Measurements from ENCODE around the gene SLC11A2. TPM values are rescaled to one million over a fixed set of nuclear protein-coding genes. Genes with fewer than 3 reads are reported as not detected.

The SLC11A2 gene
- total RNA-seq, 1 experiment from 2014 or later: 33.9 TPM

GRCh38 chr12:50985322-50985721 is 40.9 kb downstream of the SLC11A2 start:
- ChIA-PET POLR2A (ENCODE audit: low non-redundant PET) (no interaction called here), CTCF (interaction anchor here (1.2 kb wide), 1 partner anchor 160 kb away, joined by 7 read pairs; no protein-coding TSS in a partner anchor)
- no peak for DNase-seq (ENCODE audit: low spot score)
- Histone ChIP-seq H3K9me3 (ENCODE audit: low read depth, low read length, poor library complexity, severe bottlenecking) (no peaks in the 10 kb centered on the region), H3K4me3 (ENCODE audit: low read depth, low read length, poor library complexity, severe bottlenecking) (no peak overlapping the region), H3K4me1 (ENCODE audit: insufficient read depth, low read length, poor library complexity, severe bottlenecking) (no peaks in the 10 kb centered on the region), H3K27ac (ENCODE audit: low read depth, low read length, poor library complexity, severe bottlenecking) (no peak overlapping the region), H3K27me3 (replicated peaks; ENCODE audit: insufficient read depth, low read depth, low read length, poor library complexity) (no peaks in the 10 kb centered on the region), H3K36me3 (ENCODE audit: insufficient read depth, low read length, poor library complexity, severe bottlenecking) (peaks cover 6% of the 10 kb centered on the region)
- TF ChIP-seq EZH2 (IDR thresholded peaks at IDR 0.05; ENCODE audit: borderline replicate concordance, low read depth, low read length, poor library complexity, severe bottlenecking) (no peak), CTCF (conservative IDR thresholded peaks at IDR 0.05; ENCODE audit: low read depth, low read length) (no peak)
- no TSS peak for BruUV-seq (replicated peaks)
- intact Hi-C loops (cut with micrococcal nuclease; ENCODE audit: unreplicated experiment): no loop called here

- no peak overlapping the region for H3K4me3 ChIP-seq (ENCODE audit: low read depth, low read length, poor library complexity, severe bottlenecking)
- ChIA-PET POLR2A (ENCODE audit: low non-redundant PET) (no interaction called here), CTCF (interaction anchor here (1.2 kb wide), 1 partner anchor 159 kb away, joined by 7 read pairs; no protein-coding TSS in a partner anchor)
- no peaks in the 10 kb centered on the region for H3K9me3 ChIP-seq (ENCODE audit: low read depth, low read length, poor library complexity, severe bottlenecking)
- H3K27me3 ChIP-seq (replicated peaks; ENCODE audit: insufficient read depth, low read depth, low read length, poor library complexity): no peaks in the 10 kb centered on the region
- H3K4me1 ChIP-seq (ENCODE audit: insufficient read depth, low read length, poor library complexity, severe bottlenecking): no peaks in the 10 kb centered on the region
- BruUV-seq (replicated peaks): no TSS peak
- TF ChIP-seq EZH2 (IDR thresholded peaks at IDR 0.05; ENCODE audit: borderline replicate concordance, low read depth, low read length, poor library complexity, severe bottlenecking) (no peak), CTCF (conservative IDR thresholded peaks at IDR 0.05; ENCODE audit: low read depth, low read length) (no peak)
- intact Hi-C loops (cut with micrococcal nuclease; ENCODE audit: unreplicated experiment): no loop called here
- DNase-seq (ENCODE audit: low spot score): no peak
- H3K36me3 ChIP-seq (ENCODE audit: insufficient read depth, low read length, poor library complexity, severe bottlenecking): peaks cover 3% of the 10 kb centered on the region
- H3K27ac ChIP-seq (ENCODE audit: low read depth, low read length, poor library complexity, severe bottlenecking): no peak overlapping the region
Observed at GRCh38 chr12:50984586-50985298, 41.4 kb downstream of the SLC11A2 start.

DNA sequence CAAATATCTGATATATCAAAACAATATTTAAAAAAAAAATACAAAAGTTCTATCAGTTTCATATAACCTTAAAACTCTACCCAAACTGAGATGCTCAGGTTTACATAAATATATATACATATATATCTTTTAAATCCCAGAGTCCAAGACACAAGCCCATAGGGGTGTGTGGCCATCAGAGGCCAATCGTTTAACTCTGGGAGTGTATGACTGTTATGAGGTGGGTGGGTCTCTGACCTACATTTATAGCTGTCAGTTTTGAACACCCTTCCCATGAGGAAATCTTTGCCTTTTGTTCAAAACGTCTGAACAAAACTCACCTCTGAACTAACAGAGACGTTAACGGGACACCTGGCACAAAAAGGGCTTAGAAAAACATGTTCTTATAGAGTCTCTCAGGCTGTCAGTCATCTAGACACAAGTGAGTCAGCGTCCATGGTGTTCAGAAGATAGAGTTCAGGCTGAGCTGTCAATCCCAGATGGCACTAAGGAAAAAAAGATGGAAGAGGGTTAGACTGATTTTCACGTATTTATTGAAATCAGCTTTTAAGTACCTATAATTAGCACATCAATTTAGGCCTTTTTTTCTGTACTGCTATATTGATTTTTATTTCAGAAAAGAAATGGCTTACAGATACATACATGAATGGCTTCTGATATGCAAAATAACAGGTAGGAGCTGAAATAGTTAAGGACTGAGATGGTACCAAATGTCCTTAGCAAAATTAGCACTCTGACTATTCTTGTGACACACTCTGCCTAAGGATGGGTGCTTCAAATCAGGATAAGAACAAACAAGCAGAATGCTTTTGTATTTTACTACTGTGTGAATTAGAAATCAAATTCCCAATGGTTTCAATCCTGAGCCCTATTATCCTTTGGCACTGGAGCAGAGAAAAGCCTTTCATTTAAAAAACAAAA is 44.6 kb downstream of the SLC11A2 start:
- H3K9me3 ChIP-seq (ENCODE audit: low read depth, low read length, poor library complexity, severe bottlenecking): no peaks in the 10 kb centered on the region
- intact Hi-C loops (cut with micrococcal nuclease; ENCODE audit: unreplicated experiment): no loop called here
- no peaks in the 10 kb centered on the region for H3K36me3 ChIP-seq (ENCODE audit: insufficient read depth, low read length, poor library complexity, severe bottlenecking)
- TF ChIP-seq EZH2 (IDR thresholded peaks at IDR 0.05; ENCODE audit: borderline replicate concordance, low read depth, low read length, poor library complexity, severe bottlenecking) (no peak), CTCF (conservative IDR thresholded peaks at IDR 0.05; ENCODE audit: low read depth, low read length) (no peak)
- no peak for DNase-seq (ENCODE audit: low spot score)
- peak overlapping the region; percentile 16 for H3K27ac ChIP-seq (ENCODE audit: low read depth, low read length, poor library complexity, severe bottlenecking)
- H3K4me1 ChIP-seq (ENCODE audit: insufficient read depth, low read length, poor library complexity, severe bottlenecking): no peaks in the 10 kb centered on the region
- CTCF ChIA-PET: no interaction called here
- POLR2A ChIA-PET (ENCODE audit: low non-redundant PET): no interaction called here
- H3K4me3 ChIP-seq (ENCODE audit: low read depth, low read length, poor library complexity, severe bottlenecking): no peak overlapping the region
- no peaks in the 10 kb centered on the region for H3K27me3 ChIP-seq (replicated peaks; ENCODE audit: insufficient read depth, low read depth, low read length, poor library complexity)
- BruUV-seq (replicated peaks): no TSS peak
